Progenitor cell of endocrine pancreas (in vitro differentiated cells): ENCODE data around the gene NEK8. TPM values are rescaled to one million over a fixed set of nuclear protein-coding genes. Genes with fewer than 3 reads are reported as not detected.

Source experiments
- DNase-seq: peaks from one replicate; pipeline ENCODE4 v3.0.0; 2021; ENCODE audit warnings: low spot score; ENCODE audit not compliant: unreplicated experiment
- H3K27ac Mint-ChIP-seq: 2 replicates; pipeline ENCODE4 v1.8.0; 2021; ENCODE audit warnings: mild to moderate bottlenecking, moderate library complexity, mixed read lengths
- H3K27me3 Mint-ChIP-seq: 2 replicates; pipeline ENCODE4 v1.8.0; 2021; ENCODE audit warnings: mixed read lengths
- H3K36me3 Mint-ChIP-seq: 2 replicates; pipeline ENCODE4 v1.8.0; 2022; ENCODE audit warnings: mixed read lengths; ENCODE audit not compliant: insufficient read depth
- H3K4me1 Mint-ChIP-seq: 2 replicates; pipeline ENCODE4 v1.8.0; 2021; ENCODE audit warnings: low read depth, mixed read lengths
- H3K4me3 Mint-ChIP-seq: 2 replicates; pipeline ENCODE4 v1.8.0; 2021; ENCODE audit warnings: low read depth, mild to moderate bottlenecking, moderate library complexity, mixed read lengths
- H3K9me3 Mint-ChIP-seq: 2 replicates; pipeline ENCODE4 v1.8.0; 2021; ENCODE audit warnings: low read depth, mixed read lengths
- total RNA-seq: library from RNA; stranded (reverse); gene quantifications from 2 replicates; pipeline ENCODE4 v1.2.1, GENCODE V29; 2021
- TF ChIP-seq, protein P1 (sequence below): fragments of 200-600 bp; sonication (generic); IDR thresholded peaks from one replicate; pipeline ENCODE4 v1.5.0; 2021; ENCODE audit warnings: antibody characterized with exemption, mild to moderate bottlenecking; ENCODE audit not compliant: unreplicated experiment

NEK8 gene
- total RNA-seq, 1 donor from 2014 or later, result 15.4 TPM

DNA sequence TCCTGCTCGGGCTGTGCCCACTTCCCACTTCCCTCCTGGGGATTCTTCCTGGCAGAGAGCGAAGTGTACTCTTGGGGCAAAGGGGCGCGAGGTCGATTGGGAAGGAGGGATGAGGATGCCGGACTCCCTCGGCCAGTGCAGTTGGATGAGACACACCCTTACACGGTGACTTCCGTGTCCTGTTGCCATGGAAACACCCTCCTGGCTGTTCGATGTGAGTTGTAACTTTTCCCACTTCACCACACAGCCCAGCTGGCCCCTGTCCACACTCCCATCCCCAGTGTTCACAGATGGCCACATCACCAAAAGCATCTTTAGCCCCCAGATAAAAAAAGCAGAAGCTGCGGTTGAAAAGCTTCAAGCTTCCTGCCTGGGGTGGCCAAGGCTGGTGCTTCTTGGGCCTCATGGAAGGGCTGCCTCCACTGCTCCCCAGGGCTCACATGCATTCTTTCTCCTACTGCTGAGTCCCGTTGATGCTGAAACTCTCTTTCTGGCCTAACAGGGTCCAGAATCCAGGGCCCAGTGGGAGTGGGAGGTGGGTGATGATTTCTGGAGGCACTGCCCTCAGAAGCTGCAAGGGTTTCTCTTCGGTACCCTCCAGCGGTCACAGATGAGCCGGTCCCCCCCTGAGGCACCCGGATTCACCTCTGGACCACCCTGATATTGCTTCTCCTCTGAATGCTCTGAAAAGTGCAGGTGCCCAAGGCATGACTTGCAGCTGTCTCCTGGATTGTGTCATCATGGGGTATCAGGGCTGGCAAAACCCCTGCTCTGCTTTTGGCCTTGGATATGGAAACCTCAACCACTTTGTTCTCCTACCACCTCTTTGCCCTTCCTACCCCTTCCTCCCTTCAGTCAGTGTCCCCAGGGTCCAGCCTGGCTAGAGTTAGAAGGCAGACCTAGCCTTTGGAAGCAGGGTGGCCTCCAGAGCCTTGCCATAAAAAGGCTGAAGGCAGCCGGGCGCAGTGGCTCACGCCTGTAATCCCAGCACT is 13.1 kb downstream of the NEK8 start:
- H3K27me3 Mint-ChIP-seq, result no peaks in the 10 kb centered on the region
- no peak for DNase-seq
- H3K4me3 Mint-ChIP-seq, result no peak overlapping the region
- H3K9me3 Mint-ChIP-seq, result no peaks in the 10 kb centered on the region
- H3K36me3 Mint-ChIP-seq, result peaks cover 8% of the 10 kb centered on the region
- H3K4me1 Mint-ChIP-seq, result peaks cover 11% of the 10 kb centered on the region
- H3K27ac Mint-ChIP-seq, result no peak overlapping the region
- TF ChIP-seq, protein P1, sequence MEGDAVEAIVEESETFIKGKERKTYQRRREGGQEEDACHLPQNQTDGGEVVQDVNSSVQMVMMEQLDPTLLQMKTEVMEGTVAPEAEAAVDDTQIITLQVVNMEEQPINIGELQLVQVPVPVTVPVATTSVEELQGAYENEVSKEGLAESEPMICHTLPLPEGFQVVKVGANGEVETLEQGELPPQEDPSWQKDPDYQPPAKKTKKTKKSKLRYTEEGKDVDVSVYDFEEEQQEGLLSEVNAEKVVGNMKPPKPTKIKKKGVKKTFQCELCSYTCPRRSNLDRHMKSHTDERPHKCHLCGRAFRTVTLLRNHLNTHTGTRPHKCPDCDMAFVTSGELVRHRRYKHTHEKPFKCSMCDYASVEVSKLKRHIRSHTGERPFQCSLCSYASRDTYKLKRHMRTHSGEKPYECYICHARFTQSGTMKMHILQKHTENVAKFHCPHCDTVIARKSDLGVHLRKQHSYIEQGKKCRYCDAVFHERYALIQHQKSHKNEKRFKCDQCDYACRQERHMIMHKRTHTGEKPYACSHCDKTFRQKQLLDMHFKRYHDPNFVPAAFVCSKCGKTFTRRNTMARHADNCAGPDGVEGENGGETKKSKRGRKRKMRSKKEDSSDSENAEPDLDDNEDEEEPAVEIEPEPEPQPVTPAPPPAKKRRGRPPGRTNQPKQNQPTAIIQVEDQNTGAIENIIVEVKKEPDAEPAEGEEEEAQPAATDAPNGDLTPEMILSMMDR, result no peak

DNA sequence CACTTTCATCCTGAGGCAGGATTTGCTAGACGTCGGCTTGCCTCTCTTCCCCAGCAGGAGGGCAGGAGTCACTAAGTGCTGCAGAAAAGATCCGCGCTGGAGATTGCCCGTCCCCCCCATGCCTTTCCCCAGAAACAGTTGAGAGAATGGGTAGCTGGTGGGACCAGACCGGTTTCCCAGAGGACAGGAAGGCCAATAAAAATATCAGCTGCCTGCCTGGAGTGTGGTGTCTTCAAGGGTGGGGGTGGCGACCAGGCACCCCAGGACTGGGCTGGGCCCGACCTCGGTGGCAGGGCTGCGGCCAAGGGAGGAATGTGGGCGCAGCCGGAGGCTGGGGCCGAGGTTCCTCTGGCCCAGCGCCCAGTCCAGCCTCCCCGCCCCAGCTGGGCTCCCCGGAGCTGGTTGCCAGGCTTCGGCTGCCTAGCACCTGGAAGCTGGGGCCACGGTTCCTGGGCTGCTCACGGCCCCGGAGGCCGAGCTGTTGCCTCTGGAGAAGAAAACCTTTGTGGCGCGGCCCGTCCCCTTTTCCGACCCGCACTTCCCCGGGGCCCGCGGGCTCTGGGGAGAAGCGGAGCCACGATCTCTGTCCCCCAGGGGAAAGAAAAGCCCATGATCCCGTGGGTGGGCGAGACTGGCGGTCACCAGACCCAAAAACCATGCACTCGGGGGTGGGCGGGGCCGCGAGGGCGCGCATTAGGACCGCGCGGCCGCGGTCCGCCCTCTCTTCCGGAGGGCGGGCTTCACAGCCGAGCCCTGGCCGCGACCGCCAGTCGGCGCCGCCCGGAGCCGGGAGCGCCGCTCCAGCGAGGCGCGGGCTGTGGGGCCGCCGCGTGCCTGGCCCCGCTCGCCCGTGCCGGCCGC is 14.9 kb downstream of the NEK8 start, which contains the start of gene TRAF4:
TSS of gene TRAF4 (plus strand) at position 769 of the 861 bp plus-strand sequence. CDS start 102 bp downstream, outside the sequence.
- Mint-ChIP-seq H3K9me3 (no peaks in the 10 kb centered on the region), H3K27me3 (no peaks in the 10 kb centered on the region), H3K27ac (peak within 1 kb of the TSS; percentile 99), H3K36me3 (peaks cover 7% of the 10 kb centered on the region), H3K4me3 (peak within 1 kb of the TSS; percentile 91), H3K4me1 (peaks cover 19% of the 10 kb centered on the region)
- TF ChIP-seq, protein P1, result no peak
- peak; percentile 70 for DNase-seq

DNA sequence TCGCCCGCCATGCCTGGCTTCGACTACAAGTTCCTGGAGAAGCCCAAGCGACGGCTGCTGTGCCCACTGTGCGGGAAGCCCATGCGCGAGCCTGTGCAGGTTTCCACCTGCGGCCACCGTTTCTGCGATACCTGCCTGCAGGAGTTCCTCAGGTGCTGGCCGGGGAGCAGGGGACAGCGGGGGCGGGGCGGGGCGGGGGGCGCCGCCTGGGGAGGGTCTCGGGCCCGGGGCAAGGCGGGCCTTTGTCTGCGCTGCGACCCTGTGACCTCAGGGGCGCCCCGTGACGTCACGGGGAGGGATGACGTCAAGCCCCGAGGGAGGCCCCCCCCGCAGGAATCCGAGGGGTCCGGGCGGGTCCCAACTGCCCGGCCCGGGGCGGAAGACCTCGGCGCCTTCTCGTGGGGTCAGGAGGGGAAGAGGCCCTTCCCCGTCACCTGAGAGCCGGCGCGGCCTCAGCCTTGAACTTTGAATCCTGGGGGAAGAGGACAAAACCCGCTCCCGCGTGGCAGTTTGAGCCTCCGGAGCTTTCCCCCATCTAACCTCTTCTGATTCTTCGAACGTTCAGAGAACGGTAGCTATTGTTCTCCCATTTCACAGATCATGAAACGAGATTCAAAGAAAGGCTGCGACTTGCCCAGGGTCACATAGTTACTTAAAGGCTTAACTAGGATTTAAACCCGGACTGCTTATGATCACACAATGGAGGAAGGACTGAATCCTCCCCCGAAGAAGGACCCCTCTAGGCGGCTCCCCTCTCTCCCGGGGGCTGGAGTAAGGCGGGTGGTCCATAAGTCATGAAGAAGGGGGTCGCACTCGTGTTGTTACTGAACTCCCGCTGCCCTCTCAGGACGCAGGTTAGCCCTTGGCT is 15.8 kb downstream of the NEK8 start:
- TF ChIP-seq, protein P1, result no peak
- no peaks in the 10 kb centered on the region for H3K27me3 Mint-ChIP-seq
- H3K4me3 Mint-ChIP-seq, result peak overlapping the region; percentile 91
- peaks cover 24% of the 10 kb centered on the region for H3K4me1 Mint-ChIP-seq
- no peaks in the 10 kb centered on the region for H3K9me3 Mint-ChIP-seq
- DNase-seq, result peak; percentile 82
- H3K27ac Mint-ChIP-seq, result peak overlapping the region; percentile 99
- H3K36me3 Mint-ChIP-seq, result peaks cover 9% of the 10 kb centered on the region

DNA sequence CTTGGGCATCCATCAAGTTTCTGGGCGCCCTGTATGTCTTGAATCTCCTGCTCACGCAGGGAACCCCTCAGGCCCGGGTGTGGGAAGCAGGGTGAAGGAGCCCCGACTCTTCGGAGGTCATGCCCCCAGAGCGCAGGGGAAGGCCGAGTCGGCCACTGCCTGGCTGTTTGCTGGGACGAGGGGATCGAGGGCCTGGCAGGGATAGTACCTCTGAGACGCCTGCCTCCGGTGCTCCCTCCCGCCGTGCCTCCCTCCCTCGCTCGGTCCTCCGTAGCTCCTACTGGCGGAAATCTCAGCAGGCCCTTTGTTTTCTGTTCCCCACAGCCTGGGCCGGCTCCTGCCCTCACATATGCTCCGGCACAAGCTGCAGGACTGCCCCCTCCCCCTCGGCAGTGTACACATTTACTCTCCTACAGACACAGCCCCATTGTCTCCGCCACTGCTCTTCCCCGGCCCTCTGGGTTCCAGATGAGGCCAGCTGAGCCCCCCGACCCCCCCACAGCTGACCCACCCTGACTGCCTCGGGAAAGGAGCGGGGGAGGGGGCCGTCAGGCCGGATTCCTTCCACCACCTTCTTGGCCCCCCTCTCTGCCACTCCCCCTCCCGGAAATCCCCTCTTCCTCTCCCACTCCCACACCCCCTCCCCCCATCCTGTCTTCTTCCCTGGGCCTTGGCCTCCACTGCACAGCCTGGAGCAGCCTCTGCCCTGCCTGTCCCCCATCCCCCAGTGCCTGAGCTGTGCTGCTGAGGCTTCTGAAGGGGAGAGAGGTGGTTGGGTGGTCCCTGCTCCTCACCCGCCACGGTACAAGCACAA is 16.6 kb downstream of the NEK8 start:
- DNase-seq, result peak; percentile 54
- TF ChIP-seq, protein P1, result no peak
- Mint-ChIP-seq H3K27ac (peak overlapping the region; percentile 99), H3K27me3 (no peaks in the 10 kb centered on the region), H3K4me1 (peaks cover 27% of the 10 kb centered on the region), H3K9me3 (no peaks in the 10 kb centered on the region), H3K36me3 (peaks cover 8% of the 10 kb centered on the region), H3K4me3 (peak overlapping the region; percentile 91)
